ENCODE measurements around the gene LYL1.

DNA sequence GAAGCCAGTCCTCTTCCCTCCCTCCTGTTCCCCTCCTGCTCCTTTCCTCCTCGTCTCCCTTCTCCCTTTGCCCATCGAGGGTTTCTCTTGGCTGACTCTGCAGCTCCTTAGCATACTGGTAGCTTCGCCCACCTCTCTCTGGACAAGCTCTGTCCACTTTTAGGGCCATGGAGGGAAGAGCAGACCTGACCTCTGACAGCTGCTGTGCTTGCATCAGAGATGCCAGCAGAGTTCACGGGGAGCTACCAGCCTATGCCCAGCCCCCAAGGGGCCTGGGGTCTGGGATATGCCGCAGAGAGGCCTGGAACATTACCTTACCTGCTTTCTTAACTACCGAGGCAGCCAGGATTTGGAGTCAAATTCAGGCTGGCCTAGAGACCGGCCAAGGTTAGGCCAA, 19.7 kb downstream of the LYL1 start:
- TF ChIP-seq, protein P1, sequence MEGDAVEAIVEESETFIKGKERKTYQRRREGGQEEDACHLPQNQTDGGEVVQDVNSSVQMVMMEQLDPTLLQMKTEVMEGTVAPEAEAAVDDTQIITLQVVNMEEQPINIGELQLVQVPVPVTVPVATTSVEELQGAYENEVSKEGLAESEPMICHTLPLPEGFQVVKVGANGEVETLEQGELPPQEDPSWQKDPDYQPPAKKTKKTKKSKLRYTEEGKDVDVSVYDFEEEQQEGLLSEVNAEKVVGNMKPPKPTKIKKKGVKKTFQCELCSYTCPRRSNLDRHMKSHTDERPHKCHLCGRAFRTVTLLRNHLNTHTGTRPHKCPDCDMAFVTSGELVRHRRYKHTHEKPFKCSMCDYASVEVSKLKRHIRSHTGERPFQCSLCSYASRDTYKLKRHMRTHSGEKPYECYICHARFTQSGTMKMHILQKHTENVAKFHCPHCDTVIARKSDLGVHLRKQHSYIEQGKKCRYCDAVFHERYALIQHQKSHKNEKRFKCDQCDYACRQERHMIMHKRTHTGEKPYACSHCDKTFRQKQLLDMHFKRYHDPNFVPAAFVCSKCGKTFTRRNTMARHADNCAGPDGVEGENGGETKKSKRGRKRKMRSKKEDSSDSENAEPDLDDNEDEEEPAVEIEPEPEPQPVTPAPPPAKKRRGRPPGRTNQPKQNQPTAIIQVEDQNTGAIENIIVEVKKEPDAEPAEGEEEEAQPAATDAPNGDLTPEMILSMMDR (IDR thresholded peaks at IDR 0.05), result no peak
- TF ChIP-seq POLR2A (IDR thresholded peaks at IDR 0.05), result no peak
